ENCODE measurements around the gene TMED1.

TMED1 gene

GRCh38 chr19:10831987-10832938 lies 3.7 kb downstream of the TMED1 start:
- no peak for DNase-seq (ENCODE audit: low read depth)

- no peak for DNase-seq (ENCODE audit: low read depth)
These were observed 4.9 kb downstream of the TMED1 start for GRCh38 chr19:10830931-10831779.

- DNase-seq (ENCODE audit: low read depth) = no peak
These were observed 5.6 kb downstream of the TMED1 start for GRCh38 chr19:10830370-10830769.

GRCh38 chr19:10829967-10830366 lies 6.0 kb downstream of the TMED1 start:
- no peak for DNase-seq (ENCODE audit: low read depth)

GRCh38 chr19:10828981-10829821 lies 6.8 kb downstream of the TMED1 start:
- DNase-seq (ENCODE audit: low read depth) = no peak

- no peak for DNase-seq (ENCODE audit: low read depth)
These were observed 9.2 kb downstream of the TMED1 start for GRCh38 chr19:10826846-10827245.

- DNase-seq (ENCODE audit: low read depth) = no peak
These were observed 9.8 kb downstream of the TMED1 start for GRCh38 chr19:10826231-10826630.

GRCh38 chr19:10823690-10824089 lies 12.3 kb downstream of the TMED1 start:
- no peak for DNase-seq (ENCODE audit: low read depth)

- DNase-seq (ENCODE audit: low read depth) = no peak
These were observed 15.8 kb downstream of the TMED1 start for GRCh38 chr19:10820173-10820572.

- no peak for DNase-seq (ENCODE audit: low read depth)
These were observed 16.6 kb downstream of the TMED1 start for GRCh38 chr19:10819124-10820060.

- DNase-seq (ENCODE audit: low read depth) = no peak
These were observed 17.5 kb downstream of the TMED1 start for GRCh38 chr19:10818301-10819123.

- DNase-seq (ENCODE audit: low read depth) = no peak
These were observed 18.5 kb downstream of the TMED1 start for GRCh38 chr19:10817291-10818038.

GRCh38 chr19:10816691-10817090 lies 19.3 kb downstream of the TMED1 start:
- DNase-seq (ENCODE audit: low read depth) = no peak

- DNase-seq (ENCODE audit: low read depth) = no peak
These were observed 19.9 kb downstream of the TMED1 start for GRCh38 chr19:10815969-10816644.

GRCh38 chr19:10815007-10815536 lies 20.9 kb downstream of the TMED1 start:
- no peak for DNase-seq (ENCODE audit: low read depth)

GRCh38 chr19:10812902-10813404 lies 23.1 kb downstream of the TMED1 start:
- no peak for DNase-seq (ENCODE audit: low read depth)

- DNase-seq (ENCODE audit: low read depth) = no peak
These were observed 23.8 kb downstream of the TMED1 start for GRCh38 chr19:10812196-10812595.

All from stimulated activated CD8-positive, alpha-beta memory T cell treated with anti-CD3 and anti-CD28 coated beads, Interleukin-15, amount 100 ng/mL, for 24 hours (primary cell).